WTC11 (cell line): ENCODE data around the gene RADIL.

ENCODE experiments used
- ATF3 ChIP-seq: sonication (generic); formaldehyde crosslinking; conservative IDR thresholded peaks from 2 replicates; pipeline ENCODE4 v1.8.1; 2022; ENCODE audit warnings: mild to moderate bottlenecking, missing genetic modification reagents
- CREB1 ChIP-seq: sonication (generic); formaldehyde crosslinking; IDR thresholded peaks from 2 replicates; pipeline ENCODE4 v1.8.0; 2023; ENCODE audit warnings: mild to moderate bottlenecking, missing genetic modification reagents
- GABPB1 ChIP-seq: sonication (generic); formaldehyde crosslinking; IDR thresholded peaks from 2 replicates; pipeline ENCODE4 v1.8.1; 2023; ENCODE audit warnings: mild to moderate bottlenecking, missing genetic modification reagents
- JUN ChIP-seq: sonication (generic); formaldehyde crosslinking; IDR thresholded peaks from 2 replicates; pipeline ENCODE4 v1.8.0; 2023; ENCODE audit warnings: mild to moderate bottlenecking, missing genetic modification reagents
- MXD4 ChIP-seq: fragments of 250-450 bp; sonication (Bioruptor Pico); IDR thresholded peaks from 2 replicates; pipeline ENCODE4 v1.8.0; 2021; ENCODE audit warnings: mild to moderate bottlenecking, moderate library complexity, borderline replicate concordance
- TCF7 ChIP-seq: sonication (generic); formaldehyde crosslinking; IDR thresholded peaks from 2 replicates; pipeline ENCODE4 v1.8.0; 2022; ENCODE audit warnings: mild to moderate bottlenecking, low read depth, missing genetic modification reagents, moderate library complexity
- ZNF121 ChIP-seq: sonication (generic); formaldehyde crosslinking; IDR thresholded peaks from 2 replicates; pipeline ENCODE4 v1.8.0; 2023; ENCODE audit warnings: missing genetic modification reagents
- TF ChIP-seq, protein P1 (sequence below): fragments of 200-600 bp; IDR thresholded peaks from 2 replicates; pipeline ENCODE4 v1.8.0; 2022; ENCODE audit warnings: antibody characterized with exemption

DNA sequence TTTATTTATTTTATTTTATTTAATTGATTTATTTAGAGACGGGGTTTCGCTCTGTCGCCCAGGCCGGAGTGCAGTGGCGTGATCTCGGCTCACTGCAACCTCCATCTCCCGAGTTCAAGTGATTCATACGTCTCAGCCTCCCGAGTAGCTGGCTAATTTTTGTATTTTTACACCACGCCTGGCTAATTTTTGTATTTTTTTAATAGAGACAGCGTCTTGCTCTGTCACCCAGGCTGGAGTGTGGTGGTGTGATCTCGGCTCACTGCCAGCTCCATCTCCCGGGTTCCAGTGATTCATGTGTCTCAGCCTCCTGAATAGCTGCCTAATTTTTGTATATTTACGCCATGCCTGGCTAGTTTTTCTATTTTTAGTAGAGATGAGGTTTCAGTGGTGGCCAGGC, 73.8 kb downstream of the RADIL start:
- TF ChIP-seq ZNF121 (CRISPR knock-in tag) (no peak), CREB1 (no peak), JUN (CRISPR knock-in tag) (no peak), MXD4 (CRISPR knock-in tag) (no peak), GABPB1 (no peak), ATF3 (CRISPR knock-in tag) (no peak), TCF7 (CRISPR knock-in tag) (no peak)
- TF ChIP-seq, protein P1, sequence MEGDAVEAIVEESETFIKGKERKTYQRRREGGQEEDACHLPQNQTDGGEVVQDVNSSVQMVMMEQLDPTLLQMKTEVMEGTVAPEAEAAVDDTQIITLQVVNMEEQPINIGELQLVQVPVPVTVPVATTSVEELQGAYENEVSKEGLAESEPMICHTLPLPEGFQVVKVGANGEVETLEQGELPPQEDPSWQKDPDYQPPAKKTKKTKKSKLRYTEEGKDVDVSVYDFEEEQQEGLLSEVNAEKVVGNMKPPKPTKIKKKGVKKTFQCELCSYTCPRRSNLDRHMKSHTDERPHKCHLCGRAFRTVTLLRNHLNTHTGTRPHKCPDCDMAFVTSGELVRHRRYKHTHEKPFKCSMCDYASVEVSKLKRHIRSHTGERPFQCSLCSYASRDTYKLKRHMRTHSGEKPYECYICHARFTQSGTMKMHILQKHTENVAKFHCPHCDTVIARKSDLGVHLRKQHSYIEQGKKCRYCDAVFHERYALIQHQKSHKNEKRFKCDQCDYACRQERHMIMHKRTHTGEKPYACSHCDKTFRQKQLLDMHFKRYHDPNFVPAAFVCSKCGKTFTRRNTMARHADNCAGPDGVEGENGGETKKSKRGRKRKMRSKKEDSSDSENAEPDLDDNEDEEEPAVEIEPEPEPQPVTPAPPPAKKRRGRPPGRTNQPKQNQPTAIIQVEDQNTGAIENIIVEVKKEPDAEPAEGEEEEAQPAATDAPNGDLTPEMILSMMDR, result no peak
